Activated T-helper 17 cell treated with anti-CD3 and anti-CD28 coated beads, Interleukin-2, amount 50 U/mL, for 72 hours (primary cell): ENCODE results near the gene SCAMP2. TPM values are rescaled to one million over a fixed set of nuclear protein-coding genes. Genes with fewer than 3 reads are reported as not detected.

ENCODE experiments used
- ATAC-seq: fragments of 150-1000 bp; cut with Tn5 transposase; replicated peaks from 2 replicates; pipeline ENCODE4 v1.10.0; 2021; ENCODE audit warnings: mild to moderate bottlenecking, moderate library complexity
- H3K27ac Mint-ChIP-seq: one replicate; pipeline ENCODE4 v1.8.0; 2022; ENCODE audit warnings: mixed read lengths
- H3K27me3 Mint-ChIP-seq: one replicate; pipeline ENCODE4 v1.8.0; 2022; ENCODE audit warnings: mixed read lengths
- H3K36me3 Mint-ChIP-seq: one replicate; pipeline ENCODE4 v1.8.0; 2022; ENCODE audit warnings: low read depth, mild to moderate bottlenecking, mixed read lengths
- H3K4me1 Mint-ChIP-seq: one replicate; pipeline ENCODE4 v1.8.0; 2022; ENCODE audit warnings: mixed read lengths
- H3K4me3 Mint-ChIP-seq: one replicate; pipeline ENCODE4 v1.8.0; 2022; ENCODE audit warnings: mild to moderate bottlenecking, mixed read lengths
- H3K9me3 Mint-ChIP-seq: one replicate; pipeline ENCODE4 v1.8.0; 2022; ENCODE audit warnings: mixed read lengths
- total RNA-seq, 2 donors: library from RNA; stranded (reverse); gene quantifications; one replicate each; pipeline ENCODE4 v1.2.3, GENCODE V29; 2022

Gene SCAMP2
- total RNA-seq, 2 donors from 2014 or later, result 87.1 to 111 TPM

DNA sequence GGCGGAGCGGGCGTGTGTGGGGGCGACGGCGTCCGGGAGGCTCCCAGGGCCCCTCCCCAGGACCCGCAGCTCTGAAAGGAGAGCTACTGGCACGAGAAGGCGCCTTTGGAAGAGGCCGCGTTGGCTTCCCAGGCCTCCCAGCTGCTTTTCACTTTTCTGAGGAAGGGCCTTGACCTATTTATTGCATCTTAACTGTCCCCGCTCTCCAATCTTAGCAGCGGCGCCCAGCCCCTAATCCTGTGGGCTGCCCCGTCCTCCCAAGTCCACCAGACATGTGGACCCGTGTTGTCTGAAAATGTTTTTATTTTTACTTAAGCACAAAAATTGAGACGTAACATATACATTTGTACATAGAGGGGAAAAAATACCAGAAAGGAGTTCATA lies 29.7 kb downstream of the SCAMP2 start:
- peak overlapping the region; percentile 80 for H3K27ac Mint-ChIP-seq
- no peaks in the 10 kb centered on the region for H3K9me3 Mint-ChIP-seq
- ATAC-seq, result no peak
- peaks cover 24% of the 10 kb centered on the region for H3K4me1 Mint-ChIP-seq
- H3K27me3 Mint-ChIP-seq, result no peaks in the 10 kb centered on the region
- H3K36me3 Mint-ChIP-seq, result peaks cover 68% of the 10 kb centered on the region
- peak overlapping the region; percentile 83 for H3K4me3 Mint-ChIP-seq

DNA sequence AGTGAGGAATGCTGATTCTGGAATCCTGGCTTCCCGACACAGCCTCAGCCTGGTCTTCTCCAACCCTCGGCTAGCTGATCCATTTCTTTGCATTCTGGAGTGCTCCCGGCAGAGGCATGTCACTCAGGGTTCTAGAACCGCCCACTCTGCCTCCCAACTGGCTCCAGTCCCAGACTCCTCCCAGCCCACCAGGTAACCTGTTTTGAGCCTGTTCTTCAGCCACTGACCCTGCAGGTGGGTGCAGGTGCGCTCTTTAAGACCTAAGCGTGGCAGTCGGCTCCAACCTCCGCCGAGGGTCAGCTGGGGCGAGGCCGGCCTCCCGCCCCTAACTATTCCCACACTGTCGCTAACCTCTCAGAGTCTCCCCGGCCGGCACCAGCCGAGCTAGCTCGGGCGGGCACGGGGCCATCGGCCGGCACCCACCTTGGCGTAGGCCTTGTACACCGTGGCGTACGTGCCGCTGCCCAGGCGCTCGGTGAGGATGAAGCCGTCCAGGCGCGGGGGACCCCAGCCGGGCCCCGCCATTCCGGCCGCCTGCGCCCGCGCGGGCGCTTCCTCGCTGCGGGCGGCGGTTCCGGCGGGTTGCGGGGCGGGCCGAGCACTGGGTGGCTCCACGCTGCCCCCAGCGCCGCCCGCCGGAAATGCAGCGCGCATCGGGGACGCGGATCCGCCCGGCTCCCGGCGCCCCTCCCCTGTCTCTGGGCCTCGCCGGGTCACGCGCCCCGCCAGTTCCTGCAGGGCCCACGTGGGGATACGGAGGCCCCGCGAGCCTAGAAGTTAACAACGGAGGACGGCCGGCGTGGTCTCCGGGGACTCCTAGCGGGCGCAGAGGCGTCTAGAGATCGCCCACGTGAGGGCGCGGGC lies 30.4 kb downstream of the SCAMP2 start, which contains the start of gene ULK3:
ULK3 (minus strand) TSS at position 576 of the 864 bp plus-strand sequence; CDS start at position 525, 51 bp downstream.
- Mint-ChIP-seq H3K4me1 (peaks cover 24% of the 10 kb centered on the region), H3K36me3 (peaks cover 63% of the 10 kb centered on the region)
- peak; percentile 84 for ATAC-seq

DNA sequence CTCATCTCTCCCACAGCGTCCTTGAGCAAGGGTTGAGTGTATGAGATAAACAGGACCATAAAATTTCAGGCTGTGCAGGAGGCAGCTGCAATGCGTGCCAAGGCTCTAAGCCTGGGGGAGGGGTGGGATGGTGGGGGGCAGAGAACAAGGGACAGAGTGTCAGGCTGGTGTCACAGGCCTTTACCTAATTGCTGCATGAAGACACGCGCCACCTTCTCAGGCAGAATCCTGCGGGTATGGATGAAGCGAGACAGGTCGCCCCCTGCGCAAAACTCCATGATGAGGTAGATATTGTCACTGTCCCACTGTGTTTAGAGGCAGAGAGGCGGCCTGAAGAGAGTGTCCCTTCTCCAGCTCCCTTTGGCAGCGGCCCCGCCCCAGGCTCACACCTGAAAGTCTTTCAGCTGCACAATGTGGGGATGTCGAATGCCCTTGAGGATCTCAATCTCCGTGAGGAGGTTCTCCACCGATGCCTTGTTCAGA lies 31.2 kb downstream of the SCAMP2 start:
- H3K27me3 Mint-ChIP-seq, result no peaks in the 10 kb centered on the region
- H3K9me3 Mint-ChIP-seq, result no peaks in the 10 kb centered on the region
- peak overlapping the region; percentile 80 for H3K27ac Mint-ChIP-seq
- peaks cover 63% of the 10 kb centered on the region for H3K36me3 Mint-ChIP-seq
- peak overlapping the region; percentile 83 for H3K4me3 Mint-ChIP-seq
- peaks cover 24% of the 10 kb centered on the region for H3K4me1 Mint-ChIP-seq
- no peak for ATAC-seq

More for the DNA sequence above, 30.4 kb downstream of the SCAMP2 start, which contains the start of gene ULK3:
- Mint-ChIP-seq H3K4me3 (peak within 1 kb of the TSS; percentile 83), H3K9me3 (no peaks in the 10 kb centered on the region), H3K27ac (peak within 1 kb of the TSS; percentile 92), H3K27me3 (no peaks in the 10 kb centered on the region)

- Mint-ChIP-seq H3K9me3 (no peaks in the 10 kb centered on the region), H3K36me3 (peaks cover 60% of the 10 kb centered on the region), H3K27me3 (no peaks in the 10 kb centered on the region), H3K27ac (peak overlapping the region; percentile 80), H3K4me3 (peak overlapping the region; percentile 83), H3K4me1 (peaks cover 24% of the 10 kb centered on the region)
- no peak for ATAC-seq
Measured at GRCh38 chr15:74840851-74841775, 32.1 kb downstream of the SCAMP2 start.

DNA sequence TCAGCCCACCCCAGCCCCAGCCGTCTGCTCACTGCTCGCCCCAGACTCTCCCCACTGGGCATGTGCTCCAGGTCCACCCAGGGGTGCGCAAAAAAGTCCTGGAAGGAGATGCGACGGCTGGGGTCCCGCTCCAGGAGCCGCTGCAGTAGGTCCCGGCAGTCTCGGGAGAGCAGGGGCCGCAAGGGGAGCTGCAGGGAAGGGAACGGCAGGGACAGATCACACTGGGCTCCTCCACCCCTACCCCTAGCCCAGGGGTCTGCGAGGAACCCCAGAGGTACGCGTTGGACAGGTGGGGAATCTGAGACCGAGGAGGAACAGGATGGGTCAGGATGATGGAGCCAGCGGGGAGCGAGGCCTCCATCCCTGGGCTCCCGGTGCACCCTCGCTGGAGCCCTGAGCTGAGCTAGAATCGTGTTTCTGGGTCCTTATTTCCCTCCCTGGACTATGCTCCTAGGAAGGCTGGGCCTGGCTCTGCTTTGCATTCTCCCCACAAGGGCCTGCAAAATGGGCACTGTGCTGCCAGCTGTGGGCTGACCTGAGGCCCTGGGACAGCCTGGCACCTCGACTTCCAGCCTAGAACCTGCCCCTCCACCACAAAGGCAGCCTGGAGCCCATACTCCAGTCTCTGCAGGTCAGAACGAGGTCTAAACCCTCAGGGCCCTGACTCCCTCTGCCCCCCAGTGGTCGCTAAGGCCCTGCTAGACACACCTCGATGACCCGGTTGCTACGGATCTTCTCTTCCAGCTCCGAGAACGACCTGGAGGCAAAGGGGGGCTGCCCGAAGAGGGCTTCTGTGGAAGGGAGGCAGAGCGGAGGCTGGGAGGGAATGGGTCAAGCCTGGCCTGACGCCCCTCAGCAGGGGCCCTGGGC lies 33.4 kb downstream of the SCAMP2 start:
- Mint-ChIP-seq H3K9me3 (no peaks in the 10 kb centered on the region), H3K4me3 (no peak overlapping the region), H3K27me3 (no peaks in the 10 kb centered on the region), H3K4me1 (peaks cover 23% of the 10 kb centered on the region), H3K27ac (no peak overlapping the region), H3K36me3 (peaks cover 56% of the 10 kb centered on the region)
- no peak for ATAC-seq

GRCh38 chr15:74838746-74839525 lies 34.2 kb downstream of the SCAMP2 start:
- Mint-ChIP-seq H3K27ac (no peak overlapping the region), H3K36me3 (peaks cover 52% of the 10 kb centered on the region), H3K9me3 (no peaks in the 10 kb centered on the region), H3K4me1 (peaks cover 18% of the 10 kb centered on the region), H3K4me3 (no peak overlapping the region), H3K27me3 (no peaks in the 10 kb centered on the region)
- no peak for ATAC-seq

DNA sequence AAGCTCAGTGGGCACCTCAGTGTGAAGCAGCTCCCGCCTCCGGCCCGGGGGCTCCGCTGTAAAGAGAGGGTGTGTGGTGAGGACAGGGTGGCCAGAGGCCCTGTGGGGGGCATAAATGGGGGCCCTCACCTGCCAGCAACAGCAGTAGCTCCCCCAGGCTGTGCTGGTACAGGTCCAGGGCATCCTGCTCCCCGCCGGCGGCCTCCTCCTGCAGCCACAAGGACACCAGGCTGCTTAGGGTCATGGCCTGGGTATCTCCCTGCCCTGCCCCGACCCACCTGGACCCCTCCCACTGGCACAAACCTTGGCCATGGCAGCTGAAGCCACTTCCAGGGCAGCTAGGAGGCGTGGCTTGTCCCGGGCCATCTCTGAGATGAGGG lies 35.0 kb downstream of the SCAMP2 start:
- H3K4me1 Mint-ChIP-seq, result peaks cover 18% of the 10 kb centered on the region
- ATAC-seq, result no peak
- H3K27me3 Mint-ChIP-seq, result no peaks in the 10 kb centered on the region
- no peak overlapping the region for H3K27ac Mint-ChIP-seq
- no peak overlapping the region for H3K4me3 Mint-ChIP-seq
- no peaks in the 10 kb centered on the region for H3K9me3 Mint-ChIP-seq
- H3K36me3 Mint-ChIP-seq, result peaks cover 45% of the 10 kb centered on the region

DNA sequence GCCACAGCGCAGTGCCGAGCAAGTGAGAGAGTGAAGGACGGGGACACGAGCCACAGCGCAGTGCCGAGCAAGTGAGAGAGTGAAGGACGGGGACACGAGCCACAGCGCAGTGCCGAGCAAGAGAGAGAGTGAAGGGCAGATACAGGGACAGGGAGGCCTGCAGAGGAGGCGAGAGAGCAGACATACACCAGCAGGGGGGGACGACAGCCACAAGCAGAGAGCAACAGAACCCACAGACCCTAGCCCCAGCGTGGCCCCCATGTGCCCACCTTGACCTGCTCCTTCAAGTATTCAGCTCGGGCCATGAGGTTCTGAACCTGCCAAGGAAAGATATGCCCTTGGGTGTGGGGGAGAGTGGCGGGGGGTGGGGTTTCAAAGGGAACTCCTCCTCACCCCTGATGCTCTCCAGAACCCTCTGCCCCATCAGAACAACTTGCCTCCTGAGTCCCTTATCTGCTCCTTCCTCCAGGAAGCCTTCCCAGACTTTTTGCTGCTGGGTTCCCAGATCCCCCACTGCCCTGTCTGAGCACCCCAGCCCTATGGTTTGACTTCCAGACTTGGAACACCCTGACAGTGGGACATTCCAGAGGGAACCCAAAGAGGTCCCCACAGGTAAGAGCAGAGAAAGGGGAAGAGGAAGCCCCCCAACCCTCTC lies 35.6 kb downstream of the SCAMP2 start:
- H3K27me3 Mint-ChIP-seq, result no peaks in the 10 kb centered on the region
- peaks cover 43% of the 10 kb centered on the region for H3K36me3 Mint-ChIP-seq
- H3K9me3 Mint-ChIP-seq, result no peaks in the 10 kb centered on the region
- no peak overlapping the region for H3K4me3 Mint-ChIP-seq
- H3K27ac Mint-ChIP-seq, result peak overlapping the region; percentile 56
- ATAC-seq, result no peak
- H3K4me1 Mint-ChIP-seq, result peaks cover 18% of the 10 kb centered on the region

DNA sequence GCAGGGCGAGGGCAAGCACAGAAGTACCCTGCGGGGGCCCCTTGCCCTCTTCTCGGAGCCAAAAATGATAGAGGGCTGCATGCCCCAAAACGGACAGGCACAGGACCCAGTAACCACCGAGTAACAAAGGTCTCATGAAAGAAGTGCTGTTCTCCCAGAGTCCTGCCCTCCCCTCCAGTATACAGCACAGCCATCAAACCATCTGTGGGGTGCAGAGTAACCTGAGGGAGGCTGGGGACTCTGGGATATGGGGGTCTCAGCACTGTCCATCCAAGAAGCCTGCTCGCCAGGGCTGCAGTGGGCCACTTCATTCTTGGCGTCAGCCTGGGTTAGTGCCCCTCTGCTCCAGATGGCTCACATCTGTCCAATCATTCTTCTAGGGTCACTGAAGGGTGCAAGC lies 36.3 kb downstream of the SCAMP2 start:
- Mint-ChIP-seq H3K27me3 (no peaks in the 10 kb centered on the region), H3K4me3 (no peak overlapping the region), H3K4me1 (peaks cover 17% of the 10 kb centered on the region), H3K9me3 (no peaks in the 10 kb centered on the region), H3K36me3 (peaks cover 39% of the 10 kb centered on the region), H3K27ac (no peak overlapping the region)
- no peak for ATAC-seq

GRCh38 chr15:74835312-74835823 lies 37.8 kb downstream of the SCAMP2 start:
- Mint-ChIP-seq H3K36me3 (peaks cover 28% of the 10 kb centered on the region), H3K4me1 (peaks cover 6% of the 10 kb centered on the region), H3K27ac (peak overlapping the region; percentile 24), H3K4me3 (no peak overlapping the region), H3K27me3 (no peaks in the 10 kb centered on the region), H3K9me3 (no peaks in the 10 kb centered on the region)
- peak; percentile 61 for ATAC-seq

- no peak for ATAC-seq
- Mint-ChIP-seq H3K27ac (no peak overlapping the region), H3K9me3 (no peaks in the 10 kb centered on the region), H3K36me3 (peaks cover 22% of the 10 kb centered on the region), H3K4me1 (peaks cover 11% of the 10 kb centered on the region), H3K4me3 (no peak overlapping the region), H3K27me3 (no peaks in the 10 kb centered on the region)
Measured at GRCh38 chr15:74833376-74834107, 39.6 kb downstream of the SCAMP2 start.

DNA sequence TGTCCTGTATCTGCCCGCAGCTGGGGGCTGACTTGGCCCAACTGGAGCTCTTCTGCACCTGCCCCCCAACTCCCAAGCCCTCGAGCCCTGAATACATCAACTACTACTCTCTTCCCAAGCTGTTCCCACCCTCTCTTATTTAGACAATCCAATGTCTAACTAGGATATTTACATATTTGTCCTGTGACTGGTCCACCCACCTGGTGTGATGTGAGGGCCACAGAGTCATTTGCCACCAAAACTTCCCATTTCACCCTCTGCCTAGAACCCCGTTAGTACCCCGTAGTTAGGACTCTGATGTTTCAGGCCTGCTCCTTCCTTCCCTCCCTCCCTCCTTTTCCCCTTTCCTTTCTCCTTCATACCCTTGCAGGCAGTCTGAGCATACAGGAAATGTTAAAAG lies 40.3 kb downstream of the SCAMP2 start:
- peak overlapping the region; percentile 56 for H3K27ac Mint-ChIP-seq
- no peak for ATAC-seq
- no peak overlapping the region for H3K4me3 Mint-ChIP-seq

More for the DNA sequence above, 40.3 kb downstream of the SCAMP2 start:
- Mint-ChIP-seq H3K9me3 (no peaks in the 10 kb centered on the region), H3K27me3 (peaks cover 5% of the 10 kb centered on the region), H3K4me1 (peaks cover 11% of the 10 kb centered on the region), H3K36me3 (peaks cover 22% of the 10 kb centered on the region)
